MV-4-11 (cell line): ENCODE results near the gene DTNB.
"Not testable (repeated sequence)": the region's sequence is repeated elsewhere in the genome, so short reads cannot be mapped to it uniquely, and the experiment has no call there.

ENCODE experiments used
- DNase-seq: peaks from one replicate; lab custom pipeline; 2025; lab: John Stamatoyannopoulos, UW

DTNB gene

DNA sequence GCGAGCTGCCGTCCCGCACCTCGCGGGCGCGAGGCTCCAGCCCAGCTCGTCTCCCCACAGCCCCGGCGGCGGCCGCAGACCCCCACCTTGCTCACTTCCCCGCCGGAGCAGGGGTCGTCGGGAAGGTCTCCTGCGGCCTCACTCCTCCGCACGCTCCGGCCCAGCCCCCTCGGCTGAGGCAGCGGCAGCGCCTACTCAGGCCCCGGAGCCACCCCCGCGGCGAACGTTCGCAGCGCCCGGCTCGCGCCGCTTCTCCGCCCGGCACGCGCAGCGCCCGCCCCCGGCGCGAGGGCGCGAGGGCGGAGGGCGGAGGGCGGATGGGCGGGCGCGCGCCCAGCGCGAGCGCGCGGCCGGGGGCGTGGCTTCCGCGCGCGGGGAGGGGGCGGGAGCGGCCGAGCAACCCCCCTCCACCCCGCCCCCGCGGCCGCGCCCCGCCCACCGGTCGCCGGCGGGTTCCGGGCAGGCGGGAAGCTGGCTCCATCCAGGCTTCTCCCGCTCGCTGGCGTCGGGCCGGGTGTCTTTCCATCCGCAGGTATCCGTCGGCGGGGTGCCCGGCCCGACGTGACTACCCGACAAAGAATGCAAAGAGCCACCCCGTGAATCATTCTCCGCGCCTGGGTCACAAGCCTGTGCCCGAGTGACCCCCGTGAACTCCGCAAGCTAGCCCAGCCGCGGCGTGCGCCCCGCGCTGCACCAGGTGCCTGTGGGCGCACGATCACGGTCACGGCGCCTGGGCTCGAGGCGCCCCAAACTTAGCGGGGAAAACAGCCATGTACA lies at the start of gene DTNB:
Gene DTNB (minus strand): TSS at position 278 of the 777 bp plus-strand sequence. CDS start 20,917 bp downstream, outside the sequence.
- DNase-seq = no peak

DNA sequence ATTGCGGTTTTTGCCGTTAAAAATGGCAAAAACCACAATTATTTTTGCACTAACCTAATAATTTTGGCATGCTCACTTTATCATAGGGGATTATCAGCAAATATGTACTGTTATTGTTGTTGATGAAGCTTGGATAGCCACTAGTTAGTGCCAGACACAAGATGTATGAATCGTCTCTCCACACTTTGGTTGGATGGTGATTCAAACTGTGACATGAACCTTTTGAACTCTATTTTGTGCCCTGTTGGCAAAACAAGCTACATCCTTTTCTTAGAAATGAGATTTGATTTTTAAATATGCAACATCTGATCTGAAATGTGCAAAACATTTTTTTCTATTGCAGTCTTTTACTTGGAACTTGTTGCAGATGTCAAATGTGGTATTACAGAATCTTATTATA lies 48.8 kb upstream of the DTNB start:
- DNase-seq = no peak

DNA sequence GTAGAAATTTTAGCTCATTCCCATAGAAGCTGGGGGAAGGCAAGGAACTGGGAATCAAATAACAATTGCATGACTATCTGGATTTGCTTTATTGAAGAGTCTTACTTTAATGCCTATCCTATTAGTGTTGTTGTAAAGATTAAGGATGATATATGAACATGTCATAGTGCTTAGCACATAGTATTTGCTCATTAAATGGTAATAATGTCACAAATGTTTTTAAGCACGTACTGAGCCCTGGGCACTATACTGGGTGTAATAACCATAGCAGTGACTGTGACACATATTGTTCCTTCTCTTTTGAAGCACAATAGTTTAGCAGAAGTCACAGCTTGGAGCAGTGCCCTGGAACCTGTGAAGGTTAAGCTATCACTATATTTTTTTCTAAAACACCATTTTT lies 47.2 kb upstream of the DTNB start:
- DNase-seq = no peak

DNA sequence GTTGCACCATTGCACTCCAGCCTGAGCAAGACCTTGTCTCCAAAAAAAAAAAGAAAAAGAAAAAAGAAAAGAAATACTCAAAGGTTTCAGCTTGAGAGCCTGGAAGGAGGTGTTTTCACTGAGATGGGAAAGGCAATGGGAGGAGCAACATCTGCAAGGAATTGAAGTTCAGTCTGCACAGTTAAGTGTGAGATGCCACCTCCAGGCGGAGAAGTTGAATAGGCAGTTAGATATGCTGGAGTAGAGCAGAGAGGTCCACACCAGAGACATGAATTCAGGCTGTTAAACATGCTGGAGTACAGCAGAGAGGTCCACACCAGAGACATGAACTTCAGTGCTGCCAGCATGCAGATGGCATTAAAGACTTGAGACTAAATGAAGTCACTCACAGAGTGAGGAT lies 41.4 kb upstream of the DTNB start:
- DNase-seq = no peak

DNA sequence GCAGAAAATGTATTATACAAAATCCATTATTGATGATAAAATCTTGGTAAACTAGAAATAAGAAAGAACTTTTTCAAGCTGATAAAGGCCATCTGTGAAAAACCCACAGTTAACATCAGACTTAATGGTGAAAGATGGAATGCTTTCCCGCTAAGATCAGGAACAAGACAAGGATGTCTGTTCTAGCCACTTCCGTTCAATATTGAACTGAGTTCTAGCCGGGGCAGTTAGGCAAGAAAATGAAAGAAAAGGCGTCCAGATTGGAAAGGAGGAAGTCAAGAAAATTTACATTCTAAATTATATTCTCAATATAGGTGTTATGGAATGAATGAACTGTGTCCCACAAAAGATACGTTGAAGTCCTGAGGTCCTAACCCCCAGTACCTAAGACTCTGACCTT lies 39.1 kb upstream of the DTNB start:
- peak; percentile 38 for DNase-seq

DNA sequence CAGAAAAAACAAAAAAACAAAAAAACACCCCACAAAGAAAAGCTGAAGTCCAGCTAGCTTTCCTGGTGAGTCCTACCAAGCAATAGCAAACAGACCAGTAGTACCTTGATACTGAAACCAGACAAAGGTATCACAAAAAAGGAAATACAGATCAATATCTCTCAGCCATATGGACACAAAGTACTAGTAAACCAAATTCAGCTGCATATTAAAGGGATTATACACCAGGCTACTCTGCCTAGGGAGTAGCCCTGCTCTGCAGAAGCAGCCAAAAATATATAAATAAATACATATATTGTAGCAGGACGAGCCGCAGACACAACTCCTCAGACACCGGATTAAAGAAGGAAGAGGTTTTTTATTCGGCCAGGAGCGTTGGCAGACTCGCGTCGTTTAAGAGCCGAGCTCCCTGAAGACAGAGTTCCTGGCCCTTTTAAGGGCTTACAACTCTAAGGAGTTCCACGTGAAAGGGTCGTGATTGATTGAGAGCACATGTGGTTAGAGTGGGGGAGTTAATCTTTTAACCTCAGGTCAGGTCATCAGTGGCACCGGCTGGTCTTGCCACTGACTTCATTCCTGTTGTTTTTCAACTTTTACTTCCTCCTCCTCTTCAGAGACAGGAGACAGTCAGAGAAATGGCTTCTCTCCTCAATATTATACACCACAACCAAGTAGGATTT lies 38.4 kb upstream of the DTNB start:
- peak; percentile 79 for DNase-seq

DNA sequence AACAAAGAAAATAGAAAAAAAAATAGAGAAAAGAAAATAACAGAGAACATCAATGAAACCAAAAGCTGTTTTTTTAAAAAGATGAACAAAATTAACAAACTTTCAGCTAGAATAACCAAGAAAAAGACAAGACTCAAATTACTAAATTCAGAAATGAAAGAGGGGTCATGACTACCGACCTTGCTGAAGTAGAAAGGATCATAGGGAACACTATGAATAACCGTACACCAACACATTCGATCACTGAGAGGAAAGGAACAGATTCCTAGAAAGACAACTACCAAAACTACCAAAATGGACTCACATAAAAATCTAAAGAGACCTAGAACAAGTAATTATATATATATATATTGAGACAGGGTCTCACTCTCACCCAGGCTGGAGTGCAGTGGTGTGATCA lies 37.4 kb upstream of the DTNB start:
- DNase-seq = no peak

DNA sequence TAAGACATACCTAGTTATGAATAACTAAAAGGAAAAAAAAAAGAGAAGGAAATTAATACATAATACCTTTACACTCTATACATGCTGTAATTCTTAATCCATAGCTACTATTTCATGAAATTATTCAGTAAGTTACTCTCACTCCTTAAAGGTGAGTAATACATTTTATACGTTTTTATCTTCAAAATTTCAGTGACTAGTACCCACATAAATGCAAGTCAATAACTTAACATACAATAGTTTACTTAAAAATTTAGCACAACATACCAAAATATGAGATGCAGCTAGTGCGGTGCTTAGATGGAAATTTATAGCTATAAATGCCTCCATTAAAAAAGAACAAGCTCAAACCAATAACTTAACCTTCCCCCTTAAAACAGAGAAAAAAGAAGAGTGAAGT lies 36.0 kb upstream of the DTNB start:
- DNase-seq = no peak

DNA sequence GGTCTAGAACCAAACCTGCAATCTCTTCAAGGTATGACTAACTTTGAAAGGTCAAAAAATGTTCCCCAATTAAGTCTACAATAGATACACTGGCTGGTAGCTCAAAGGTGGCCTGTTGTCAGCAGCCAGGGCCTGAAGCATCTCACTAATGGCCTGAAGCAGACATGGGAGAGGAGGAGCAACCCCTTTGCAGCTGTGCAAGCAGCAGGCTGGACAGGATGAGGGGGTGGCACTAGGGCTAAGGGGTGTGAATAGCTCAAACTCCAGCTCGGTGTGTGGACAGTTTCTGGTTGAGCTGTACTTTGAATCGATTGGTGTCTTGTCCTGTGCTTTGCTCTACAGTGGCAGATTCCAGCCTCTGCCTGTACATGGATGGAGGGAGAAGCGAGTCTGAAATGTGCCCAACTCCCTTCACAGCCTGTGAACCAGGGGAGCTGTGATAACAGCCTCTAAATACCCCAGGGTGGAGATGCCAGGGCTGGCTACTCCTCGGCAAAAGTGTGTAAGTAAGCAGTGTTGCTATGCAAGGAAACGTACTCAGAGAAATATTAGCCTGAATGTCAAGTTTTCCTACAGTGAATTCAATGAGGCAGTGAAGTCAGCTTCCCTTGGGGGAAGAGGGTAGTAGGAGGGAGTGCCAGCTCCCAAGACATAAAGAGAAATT lies 34.7 kb upstream of the DTNB start:
- no peak for DNase-seq

DNA sequence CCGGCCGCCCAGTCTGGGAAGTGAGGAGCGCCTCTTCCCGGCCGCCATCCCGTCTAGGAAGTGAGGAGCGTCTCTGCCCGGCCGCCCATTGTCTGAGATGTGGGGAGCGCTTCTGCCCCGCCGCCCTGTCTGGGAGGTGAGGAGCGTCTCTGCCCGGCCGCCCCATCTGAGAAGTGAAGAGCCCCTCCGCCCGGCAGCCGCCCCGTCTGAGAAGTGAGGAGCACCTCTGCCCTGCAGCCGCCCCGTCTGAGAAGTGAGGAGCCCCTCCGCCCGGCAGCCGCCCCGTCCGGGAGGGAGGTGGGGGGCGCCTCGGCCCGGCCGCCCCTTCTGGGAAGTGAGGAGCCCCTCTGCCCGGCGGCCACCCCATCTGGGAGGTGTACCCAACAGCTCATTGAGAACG lies 32.2 kb upstream of the DTNB start:
- DNase-seq = not testable (repeated sequence)

DNA sequence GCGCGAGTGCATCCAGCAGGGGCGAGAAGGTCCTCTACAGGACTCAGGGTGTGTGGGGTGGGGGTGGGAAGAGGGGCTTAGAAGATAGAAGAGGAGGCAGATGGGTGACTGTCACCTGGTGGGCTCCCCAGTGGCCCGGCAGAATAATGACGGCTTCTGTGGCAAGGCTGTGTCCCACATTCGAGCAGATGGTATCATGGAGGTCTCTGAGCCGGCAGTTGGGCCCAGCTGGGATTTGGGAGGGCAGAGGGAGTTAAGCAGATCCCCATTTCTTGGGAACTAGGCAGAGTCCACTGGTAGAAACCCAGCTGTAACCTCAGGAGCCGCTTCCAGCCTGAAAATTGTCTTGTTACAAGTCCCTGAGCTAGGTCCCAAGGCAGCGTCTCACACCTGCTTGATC lies 28.4 kb upstream of the DTNB start:
- no peak for DNase-seq

DNA sequence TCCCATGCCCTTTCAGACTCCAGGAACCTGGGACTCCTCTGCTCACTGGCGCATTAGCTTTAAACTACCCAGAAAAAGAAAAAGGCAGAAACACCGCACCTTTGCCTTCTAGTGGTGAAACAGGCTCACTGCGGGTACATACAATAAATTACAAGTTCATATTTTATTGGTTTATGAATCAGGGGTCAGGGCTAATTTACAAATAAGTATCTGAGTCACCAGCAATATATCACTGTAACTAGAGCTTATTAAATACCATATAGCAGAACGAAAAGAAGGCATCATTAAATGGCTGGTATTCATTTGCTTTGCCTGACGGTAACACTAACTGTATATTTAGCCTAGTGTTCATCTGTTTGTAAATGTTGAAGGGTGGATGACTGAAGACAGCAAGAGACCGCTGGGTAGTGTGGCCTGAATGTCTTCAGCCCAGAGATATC lies 26.9 kb upstream of the DTNB start:
- peak; percentile 11 for DNase-seq

DNA sequence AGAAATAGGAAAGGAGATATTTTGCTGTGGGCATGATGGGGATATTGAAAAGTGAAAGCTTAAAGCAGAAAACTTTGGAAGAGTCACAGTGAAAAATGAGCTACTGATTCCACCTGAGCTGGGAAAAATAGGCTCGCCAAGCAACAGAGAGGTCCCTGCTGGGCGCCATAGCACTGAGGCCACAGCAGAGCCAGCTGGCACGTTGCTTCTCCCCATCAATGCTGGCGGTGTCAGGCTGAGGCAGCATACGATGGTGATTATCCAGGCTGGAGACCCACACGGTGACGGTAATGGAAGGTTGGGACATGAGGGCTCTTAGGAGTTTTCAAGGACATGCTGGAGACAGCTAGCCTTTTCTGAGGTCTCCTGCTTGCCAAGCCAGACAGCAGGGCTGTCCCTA lies 25.8 kb upstream of the DTNB start:
- DNase-seq = no peak

DNA sequence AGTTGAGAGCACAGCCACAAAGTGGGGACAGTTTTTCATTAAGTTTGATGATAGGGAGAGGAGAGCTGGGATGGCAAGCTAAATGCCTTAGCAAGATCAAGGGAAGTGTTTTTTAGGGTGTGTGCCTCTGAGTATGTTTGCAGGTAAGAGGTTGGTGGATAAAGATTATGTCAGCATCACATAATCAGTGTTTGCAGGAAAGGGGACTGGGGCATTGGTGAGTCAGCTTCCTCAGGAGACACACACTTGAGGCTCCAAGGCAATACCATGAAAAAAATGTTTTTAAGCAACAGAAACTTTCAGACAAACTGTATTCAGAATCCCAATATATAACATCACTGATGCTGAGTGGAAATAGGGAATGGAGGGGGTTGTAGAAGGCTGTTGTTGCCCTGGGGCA lies 25.4 kb upstream of the DTNB start:
- no peak for DNase-seq

DNA sequence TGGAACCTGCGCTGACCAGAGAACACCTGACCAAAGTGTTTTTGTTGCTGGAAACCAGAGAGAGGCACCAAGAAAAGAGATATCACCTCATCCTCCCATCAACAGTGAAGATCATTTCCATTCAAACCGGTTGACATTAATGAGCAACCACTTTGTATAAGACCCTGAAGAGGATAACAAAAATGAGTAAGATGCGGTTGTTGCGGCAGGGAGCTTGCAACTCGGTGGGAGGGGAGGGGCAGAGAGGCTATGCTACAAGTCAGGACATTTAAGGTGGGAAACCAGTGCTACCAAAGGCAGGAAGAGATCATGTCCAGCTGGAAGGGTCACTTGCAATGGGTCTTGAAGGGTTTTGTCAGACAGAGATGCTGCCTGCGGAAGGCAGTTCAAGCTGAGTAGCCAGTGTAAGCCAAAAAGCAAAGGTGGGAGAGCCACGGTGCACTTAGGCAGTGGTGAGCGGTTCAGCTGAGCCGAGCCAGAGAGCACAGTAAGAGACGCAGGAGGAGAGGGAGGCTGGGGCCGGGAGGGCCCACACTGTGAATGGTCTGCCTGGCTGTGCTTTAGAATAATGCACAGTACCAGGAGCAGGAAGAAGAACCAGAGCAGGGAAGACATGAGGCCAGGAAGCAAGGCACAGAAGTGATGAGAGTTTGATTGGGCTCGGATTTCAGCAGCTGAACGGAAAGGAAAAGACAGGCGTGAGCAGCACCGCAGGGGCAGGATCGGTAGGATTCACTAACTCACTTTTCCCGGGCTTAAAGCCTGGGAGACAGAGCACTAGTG lies 24.4 kb upstream of the DTNB start:
- no peak for DNase-seq

DNA sequence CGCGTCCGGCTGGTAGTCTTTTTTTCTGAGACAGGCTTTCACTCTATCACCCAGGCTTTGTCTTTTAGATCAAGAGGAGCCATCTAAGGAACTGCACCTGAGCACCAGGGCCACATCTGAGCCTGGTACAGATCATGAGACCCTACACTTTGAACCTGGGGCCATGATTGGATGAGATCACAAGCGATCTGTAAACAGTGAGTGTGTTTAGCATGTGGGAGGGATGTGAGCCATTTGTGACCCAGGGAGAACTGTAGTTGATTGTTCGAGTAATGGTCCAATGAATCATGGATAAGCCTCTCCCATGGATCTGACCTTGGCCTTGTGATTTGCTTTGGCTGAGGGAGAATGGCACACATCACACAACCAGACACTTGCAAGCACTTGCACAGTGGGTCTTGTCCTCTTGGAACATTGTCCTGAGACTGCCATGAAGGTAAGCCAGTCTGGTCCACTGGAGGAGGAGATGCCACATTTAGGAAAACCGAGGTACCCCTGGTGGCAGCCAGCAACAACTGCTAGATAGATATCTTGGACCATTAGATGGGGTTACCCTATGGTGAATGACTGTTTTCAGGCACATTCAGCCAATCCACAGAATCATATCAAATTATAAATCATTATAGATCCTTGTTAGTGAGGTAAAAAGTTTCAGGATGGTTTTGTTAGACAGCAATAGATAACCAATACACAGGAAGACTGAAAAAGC lies 19.5 kb upstream of the DTNB start:
- no peak for DNase-seq

DNA sequence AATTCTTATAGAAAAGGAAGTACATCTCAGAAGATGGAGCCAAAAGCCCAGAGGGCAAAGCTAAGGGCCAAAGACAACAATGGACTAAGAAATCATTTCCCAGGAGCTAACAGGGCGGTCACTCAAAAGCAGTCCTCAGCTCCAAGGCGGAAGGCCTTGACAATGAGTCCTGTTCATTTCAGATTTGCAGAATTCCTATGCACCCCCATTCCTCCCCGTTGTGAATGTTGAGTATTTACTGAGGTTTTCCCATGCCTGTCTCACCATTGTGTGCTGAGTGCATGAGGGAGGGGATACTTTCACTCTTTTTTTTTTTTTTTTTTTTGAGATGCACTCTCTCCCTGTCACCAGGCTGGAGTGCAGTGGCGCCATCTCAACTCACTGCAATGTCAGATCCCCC lies 18.8 kb upstream of the DTNB start:
- no peak for DNase-seq

DNA sequence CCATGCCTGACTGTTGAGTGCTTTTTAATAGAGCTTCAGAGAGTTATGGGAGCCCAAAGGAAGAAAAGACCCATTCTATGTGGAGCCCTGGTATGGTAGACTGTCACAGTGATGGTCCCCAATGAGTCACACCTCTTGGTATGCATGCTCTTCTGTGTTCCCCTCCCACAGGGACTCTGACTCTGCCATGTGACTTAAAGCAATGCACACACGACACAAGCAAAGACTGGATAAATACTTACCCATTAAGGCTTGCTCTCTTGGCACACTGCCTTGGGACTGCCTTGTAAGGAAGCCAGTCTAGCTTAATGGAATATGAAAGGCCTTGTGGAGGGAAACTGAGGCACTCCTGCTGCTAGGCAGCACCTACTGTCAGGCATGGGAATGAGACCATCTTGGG lies 16.7 kb upstream of the DTNB start:
- no peak for DNase-seq

DNA sequence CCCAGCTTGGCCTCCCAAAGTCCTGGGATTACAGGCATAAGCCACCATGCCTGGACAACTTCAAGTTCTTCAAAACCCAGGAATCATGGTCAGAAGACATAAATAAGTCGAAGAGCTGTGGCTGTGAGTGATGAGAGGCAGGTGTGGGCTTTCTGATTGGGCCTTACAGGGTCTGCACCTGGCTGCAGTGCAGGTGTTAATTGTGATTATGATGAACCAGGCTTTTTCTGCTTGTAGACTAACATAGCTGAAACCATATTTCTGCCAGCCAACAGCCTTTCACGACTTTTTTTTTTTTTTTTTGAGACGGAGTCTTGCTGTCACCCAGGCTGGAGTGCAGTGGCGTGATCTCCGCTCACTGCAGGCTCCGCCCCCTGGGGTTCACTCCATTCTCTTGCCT lies 14.9 kb upstream of the DTNB start:
- DNase-seq = no peak

DNA sequence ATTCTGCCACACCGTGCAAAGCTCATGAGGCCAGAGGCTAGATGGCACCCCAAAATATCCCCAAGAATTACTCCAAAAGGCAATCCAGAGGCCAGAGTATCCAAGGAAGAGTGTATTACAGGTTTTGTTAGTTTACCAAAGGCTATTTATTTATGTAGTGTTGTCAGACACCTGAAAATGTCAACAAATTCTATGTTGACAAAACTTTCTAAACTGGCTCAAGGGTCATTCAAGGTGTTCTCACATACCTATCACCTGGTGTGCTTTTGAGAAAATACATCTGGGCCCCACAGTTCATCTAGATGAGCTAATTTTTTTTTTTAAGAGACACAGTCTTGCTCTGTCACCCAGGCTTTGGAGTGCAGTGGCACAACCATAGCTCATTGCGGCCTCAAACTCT lies 12.4 kb upstream of the DTNB start:
- no peak for DNase-seq

DNA sequence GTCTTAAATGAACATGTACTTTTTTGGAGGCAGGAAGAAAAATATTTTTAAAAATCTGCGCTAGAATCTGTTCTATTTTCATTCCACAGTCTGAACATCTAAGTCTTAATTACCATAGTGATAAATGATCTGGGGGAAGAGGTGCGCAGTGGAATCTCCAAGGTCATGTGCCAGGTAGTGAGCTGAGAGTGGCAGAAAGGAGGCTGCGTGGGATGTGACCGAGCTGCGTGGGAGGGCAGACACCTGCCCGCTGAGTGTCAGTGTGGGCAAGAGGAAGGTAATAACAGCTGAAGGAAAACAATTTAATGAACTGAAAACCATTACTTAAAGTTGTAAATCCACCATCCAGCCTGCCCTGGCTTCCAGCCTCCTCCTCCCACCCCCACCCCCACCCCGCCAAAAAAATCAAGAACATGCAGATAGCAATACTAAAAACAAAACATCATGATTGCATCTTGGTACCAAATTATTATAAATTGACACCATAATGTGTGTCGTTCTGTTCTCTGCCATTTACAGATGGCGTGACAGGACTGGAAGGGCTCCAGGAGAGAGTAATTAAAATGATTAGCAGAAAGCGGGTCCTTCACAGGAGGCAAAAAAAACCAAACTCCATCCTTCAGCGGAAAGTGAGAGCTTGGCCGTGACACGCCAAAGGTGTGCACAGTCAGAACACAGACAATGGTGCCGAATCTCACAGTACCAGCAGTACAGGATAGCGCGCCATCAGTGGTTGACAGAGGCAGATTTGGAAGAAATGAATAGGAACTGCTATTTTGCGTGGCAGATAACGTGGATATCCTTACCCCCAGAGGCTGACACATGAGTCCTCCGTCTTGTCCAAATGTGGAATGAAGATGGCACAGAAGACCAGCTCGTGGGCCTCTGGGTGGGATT lies 11.4 kb upstream of the DTNB start:
- no peak for DNase-seq
